K562 (cell line): ENCODE results near the gene APOA1. TPM values are rescaled to one million over a fixed set of nuclear protein-coding genes. Genes with fewer than 3 reads are reported as not detected.

Source experiments
- CC2D1A ChIP-seq: fragments of 450-650 bp; IDR thresholded peaks from 2 replicates; pipeline ENCODE4 v1.6.1; 2017; ENCODE audit warnings: mild to moderate bottlenecking
- EP400 ChIP-seq: fragments of 450-650 bp; IDR thresholded peaks from 2 replicates; pipeline ENCODE4 v1.6.1; 2017; ENCODE audit warnings: antibody characterized with exemption, mild to moderate bottlenecking, moderate library complexity
- ETV5 ChIP-seq: sonication (generic); formaldehyde crosslinking; IDR thresholded peaks from 2 replicates; pipeline ENCODE4 v1.4.0; 2020; ENCODE audit warnings: low read depth, mild to moderate bottlenecking, missing genetic modification reagents
- GTF2A2 ChIP-seq: IDR thresholded peaks from 2 replicates; pipeline ENCODE4 v1.6.1; 2016; ENCODE audit warnings: mild to moderate bottlenecking, missing genetic modification characterization, missing compliant biosample characterization
- GTF2E2 ChIP-seq: fragments of 200-800 bp; sonication (Bioruptor generic); IDR thresholded peaks from 2 replicates; pipeline ENCODE4 v1.6.1; 2016; ENCODE audit warnings: missing genetic modification characterization, missing compliant biosample characterization
- KDM4B ChIP-seq, 2 experiments: fragments of 450-650 bp in 1 of 2; sonication (generic) in 1 of 2; IDR thresholded peaks; 2 replicates each; pipeline ENCODE4 v1.6.1; 2016 to 2017; ENCODE audit warnings: borderline replicate concordance in 2 of 2, antibody characterized with exemption in 1 of 2, low read depth in 1 of 2, mild to moderate bottlenecking in 1 of 2
- PTRF ChIP-seq: fragments of 450-650 bp; IDR thresholded peaks from 2 replicates; pipeline ENCODE4 v1.6.1; 2016; ENCODE audit warnings: mild to moderate bottlenecking, missing genetic modification characterization, missing compliant biosample characterization
- SMAD2 ChIP-seq: fragments of 150-350 bp; IDR thresholded peaks from 2 replicates; pipeline ENCODE4 v1.6.1; 2014; ENCODE audit warnings: low read depth, mild to moderate bottlenecking, low read length
- TRIM28 ChIP-seq: fragments of 450-650 bp; IDR thresholded peaks from 2 replicates; pipeline ENCODE4 v1.6.1; 2017
- WHSC1 ChIP-seq: IDR thresholded peaks from one replicate; pipeline ENCODE4 v1.6.1; 2012; ENCODE audit warnings: low read length, control low read depth, inconsistent platforms
- ZEB2 ChIP-seq: fragments of 450-650 bp; IDR thresholded peaks from 2 replicates; pipeline ENCODE4 v1.6.1; 2016
- ZNF764 ChIP-seq: fragments of 250-450 bp; sonication (Bioruptor Pico); IDR thresholded peaks from 2 replicates; pipeline ENCODE4 v1.4.0; 2020; ENCODE audit warnings: low read depth, mild to moderate bottlenecking, moderate library complexity
- polyA plus RNA-seq, 8 experiments: library from polyadenylated mRNA; depleted of rRNA in 4 of 8; stranded (reverse) in 5 of 8; unstranded in 3 of 8; fragments of >200 nt; fragmentation: Nextera tagmentation in 2 of 8; fragmentation: Illumina TruSeq in 1 of 8; extraction: Ambion mirVana in 2 of 8; extraction: Trizol in 1 of 8; gene quantifications; 2 replicates each; pipeline versions ENCODE4 v1.2.1 to v1.2.3, GENCODE V29; 2011 to 2014; ENCODE audit warnings: inconsistent platforms in 1 of 8, missing spikeins in 1 of 8
- total RNA-seq, 7 experiments: library from RNA; depleted of rRNA in 6 of 7; stranded (reverse); fragments of >200 nt in 6 of 7; fragmentation: Illumina TruSeq in 2 of 7; extraction: Trizol in 2 of 7; gene quantifications; 2 replicates each; pipeline versions ENCODE4 v1.2.1 to v1.2.3, GENCODE V29; 2011 to 2021; ENCODE audit warnings: low replicate concordance in 1 of 7
- TF ChIP-seq, protein P1 (sequence below), 3 experiments: IDR thresholded peaks in 2 of 3; conservative IDR thresholded peaks in 1 of 3; 2 replicates each; pipeline ENCODE4 v1.5.1; 2011 to 2012; ENCODE audit warnings: low read length in 3 of 3, mild to moderate bottlenecking in 3 of 3, control low read depth in 2 of 3, improper control_type of control experiment in 1 of 3, inconsistent platforms in 1 of 3, low read depth in 1 of 3, mixed read lengths in 1 of 3, moderate library complexity in 1 of 3; ENCODE audit not compliant: insufficient read depth in 2 of 3
- TF ChIP-seq, protein P2 (sequence below): fragments of 450-650 bp; IDR thresholded peaks from 2 replicates; pipeline ENCODE4 v1.6.1; 2016; ENCODE audit warnings: mild to moderate bottlenecking
- TF ChIP-seq, protein P3 (sequence below), 2 experiments: fragments of 450-650 bp in 1 of 2; sonication (generic) in 1 of 2; formaldehyde crosslinking in 1 of 2; IDR thresholded peaks in 1 of 2; conservative IDR thresholded peaks in 1 of 2; 2 replicates each; pipeline versions ENCODE4 v1.6.1 to v1.8.1; 2016 to 2023; ENCODE audit warnings: mild to moderate bottlenecking in 2 of 2, moderate library complexity in 2 of 2, inconsistent platforms in 1 of 2, missing genetic modification reagents in 1 of 2
- TF ChIP-seq, protein P4 (sequence below): fragments of 250-450 bp; sonication (Bioruptor Pico); IDR thresholded peaks from 2 replicates; pipeline ENCODE4 v1.5.0; 2020; ENCODE audit warnings: mild to moderate bottlenecking
- TF ChIP-seq, protein P5 (sequence below): sonication (generic); formaldehyde crosslinking; IDR thresholded peaks from 2 replicates; pipeline ENCODE4 v1.8.0; 2022; ENCODE audit warnings: mild to moderate bottlenecking, missing genetic modification reagents

The APOA1 gene
- total and polyA plus RNA-seq, 9 of the 15 experiments (the other 6 are each of a cell fraction or from before 2014, with no cell fraction given): 1.8 TPM; not detected in 8

DNA sequence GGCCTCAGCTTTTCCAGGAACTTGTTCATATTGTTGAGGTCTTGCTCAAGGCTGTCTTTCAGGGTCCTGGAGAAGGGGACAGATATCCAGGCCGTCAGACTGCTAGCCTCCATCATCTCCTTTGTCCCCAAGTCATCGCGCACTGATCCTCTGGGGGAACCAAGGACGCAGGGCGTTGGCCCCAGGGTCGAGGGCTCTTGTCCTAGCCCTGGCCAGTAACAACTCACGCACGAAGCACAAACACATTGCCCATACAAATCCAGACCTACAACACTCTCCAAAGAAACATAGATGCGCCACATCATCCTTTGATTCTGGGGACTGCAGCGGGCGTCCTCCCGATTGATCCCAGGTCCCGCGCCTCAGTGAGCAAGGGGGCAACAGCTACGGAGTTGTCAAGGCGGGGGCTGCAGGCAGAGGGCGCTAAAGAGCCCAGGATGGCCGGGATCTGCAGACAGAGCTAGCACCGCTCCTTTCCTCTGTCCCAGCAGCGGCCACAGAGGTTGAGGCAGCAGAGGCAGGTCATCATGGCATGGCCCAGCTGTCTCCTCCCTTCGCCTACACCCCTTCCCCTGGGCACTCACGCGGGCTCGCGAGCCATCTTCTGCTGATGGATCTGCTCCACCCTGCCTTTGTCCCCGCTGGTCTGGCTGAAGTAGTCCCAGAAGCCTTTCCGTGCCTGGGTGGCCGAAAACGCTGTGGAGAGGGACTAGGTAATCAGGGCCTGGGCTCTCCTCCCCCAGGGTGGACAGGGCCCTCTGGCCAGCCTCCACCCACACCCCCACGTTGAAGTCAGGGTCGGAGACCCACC, 46.2 kb downstream of the APOA1 start (continued):
- TF ChIP-seq PTRF (tag) (no peak), CC2D1A (peak; percentile 60), EP400 (no peak), GTF2A2 (tag) (no peak), ETV5 (no peak), ZNF764 (no peak), KDM4B (IDR thresholded peaks at IDR 0.05; ENCODE audit: borderline replicate concordance in 2 of 2, low read depth in 1 of 2) (no peak), WHSC1 (no peak), GTF2E2 (tag) (no peak), ZEB2 (no peak), SMAD2 (no peak), TRIM28 (no peak)
- TF ChIP-seq, protein P1, sequence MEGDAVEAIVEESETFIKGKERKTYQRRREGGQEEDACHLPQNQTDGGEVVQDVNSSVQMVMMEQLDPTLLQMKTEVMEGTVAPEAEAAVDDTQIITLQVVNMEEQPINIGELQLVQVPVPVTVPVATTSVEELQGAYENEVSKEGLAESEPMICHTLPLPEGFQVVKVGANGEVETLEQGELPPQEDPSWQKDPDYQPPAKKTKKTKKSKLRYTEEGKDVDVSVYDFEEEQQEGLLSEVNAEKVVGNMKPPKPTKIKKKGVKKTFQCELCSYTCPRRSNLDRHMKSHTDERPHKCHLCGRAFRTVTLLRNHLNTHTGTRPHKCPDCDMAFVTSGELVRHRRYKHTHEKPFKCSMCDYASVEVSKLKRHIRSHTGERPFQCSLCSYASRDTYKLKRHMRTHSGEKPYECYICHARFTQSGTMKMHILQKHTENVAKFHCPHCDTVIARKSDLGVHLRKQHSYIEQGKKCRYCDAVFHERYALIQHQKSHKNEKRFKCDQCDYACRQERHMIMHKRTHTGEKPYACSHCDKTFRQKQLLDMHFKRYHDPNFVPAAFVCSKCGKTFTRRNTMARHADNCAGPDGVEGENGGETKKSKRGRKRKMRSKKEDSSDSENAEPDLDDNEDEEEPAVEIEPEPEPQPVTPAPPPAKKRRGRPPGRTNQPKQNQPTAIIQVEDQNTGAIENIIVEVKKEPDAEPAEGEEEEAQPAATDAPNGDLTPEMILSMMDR (IDR thresholded peaks at IDR 0.05 in 2 of 3, conservative IDR thresholded peaks at IDR 0.05 in 1 of 3; ENCODE audit: insufficient read depth in 2 of 3, low read depth in 1 of 3, low read length in 3 of 3): peak; percentile 91 to 94 (median 93)
- TF ChIP-seq, protein P2, sequence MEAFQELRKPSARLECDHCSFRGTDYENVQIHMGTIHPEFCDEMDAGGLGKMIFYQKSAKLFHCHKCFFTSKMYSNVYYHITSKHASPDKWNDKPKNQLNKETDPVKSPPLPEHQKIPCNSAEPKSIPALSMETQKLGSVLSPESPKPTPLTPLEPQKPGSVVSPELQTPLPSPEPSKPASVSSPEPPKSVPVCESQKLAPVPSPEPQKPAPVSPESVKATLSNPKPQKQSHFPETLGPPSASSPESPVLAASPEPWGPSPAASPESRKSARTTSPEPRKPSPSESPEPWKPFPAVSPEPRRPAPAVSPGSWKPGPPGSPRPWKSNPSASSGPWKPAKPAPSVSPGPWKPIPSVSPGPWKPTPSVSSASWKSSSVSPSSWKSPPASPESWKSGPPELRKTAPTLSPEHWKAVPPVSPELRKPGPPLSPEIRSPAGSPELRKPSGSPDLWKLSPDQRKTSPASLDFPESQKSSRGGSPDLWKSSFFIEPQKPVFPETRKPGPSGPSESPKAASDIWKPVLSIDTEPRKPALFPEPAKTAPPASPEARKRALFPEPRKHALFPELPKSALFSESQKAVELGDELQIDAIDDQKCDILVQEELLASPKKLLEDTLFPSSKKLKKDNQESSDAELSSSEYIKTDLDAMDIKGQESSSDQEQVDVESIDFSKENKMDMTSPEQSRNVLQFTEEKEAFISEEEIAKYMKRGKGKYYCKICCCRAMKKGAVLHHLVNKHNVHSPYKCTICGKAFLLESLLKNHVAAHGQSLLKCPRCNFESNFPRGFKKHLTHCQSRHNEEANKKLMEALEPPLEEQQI: no peak
- TF ChIP-seq, protein P3, sequence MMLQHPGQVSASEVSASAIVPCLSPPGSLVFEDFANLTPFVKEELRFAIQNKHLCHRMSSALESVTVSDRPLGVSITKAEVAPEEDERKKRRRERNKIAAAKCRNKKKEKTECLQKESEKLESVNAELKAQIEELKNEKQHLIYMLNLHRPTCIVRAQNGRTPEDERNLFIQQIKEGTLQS (IDR thresholded peaks at IDR 0.05): no peak
- TF ChIP-seq, protein P3 (CRISPR knock-in tag; conservative IDR thresholded peaks at IDR 0.05): no peak
- TF ChIP-seq, protein P4, sequence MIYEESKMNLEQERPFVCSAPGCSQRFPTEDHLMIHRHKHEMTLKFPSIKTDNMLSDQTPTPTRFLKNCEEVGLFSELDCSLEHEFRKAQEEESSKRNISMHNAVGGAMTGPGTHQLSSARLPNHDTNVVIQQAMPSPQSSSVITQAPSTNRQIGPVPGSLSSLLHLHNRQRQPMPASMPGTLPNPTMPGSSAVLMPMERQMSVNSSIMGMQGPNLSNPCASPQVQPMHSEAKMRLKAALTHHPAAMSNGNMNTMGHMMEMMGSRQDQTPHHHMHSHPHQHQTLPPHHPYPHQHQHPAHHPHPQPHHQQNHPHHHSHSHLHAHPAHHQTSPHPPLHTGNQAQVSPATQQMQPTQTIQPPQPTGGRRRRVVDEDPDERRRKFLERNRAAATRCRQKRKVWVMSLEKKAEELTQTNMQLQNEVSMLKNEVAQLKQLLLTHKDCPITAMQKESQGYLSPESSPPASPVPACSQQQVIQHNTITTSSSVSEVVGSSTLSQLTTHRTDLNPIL: no peak
- TF ChIP-seq, protein P5, sequence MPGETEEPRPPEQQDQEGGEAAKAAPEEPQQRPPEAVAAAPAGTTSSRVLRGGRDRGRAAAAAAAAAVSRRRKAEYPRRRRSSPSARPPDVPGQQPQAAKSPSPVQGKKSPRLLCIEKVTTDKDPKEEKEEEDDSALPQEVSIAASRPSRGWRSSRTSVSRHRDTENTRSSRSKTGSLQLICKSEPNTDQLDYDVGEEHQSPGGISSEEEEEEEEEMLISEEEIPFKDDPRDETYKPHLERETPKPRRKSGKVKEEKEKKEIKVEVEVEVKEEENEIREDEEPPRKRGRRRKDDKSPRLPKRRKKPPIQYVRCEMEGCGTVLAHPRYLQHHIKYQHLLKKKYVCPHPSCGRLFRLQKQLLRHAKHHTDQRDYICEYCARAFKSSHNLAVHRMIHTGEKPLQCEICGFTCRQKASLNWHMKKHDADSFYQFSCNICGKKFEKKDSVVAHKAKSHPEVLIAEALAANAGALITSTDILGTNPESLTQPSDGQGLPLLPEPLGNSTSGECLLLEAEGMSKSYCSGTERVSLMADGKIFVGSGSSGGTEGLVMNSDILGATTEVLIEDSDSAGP: no peak
